HFFc6 (cell line): ENCODE results near the gene ADPRM. TPM values are rescaled to one million over a fixed set of nuclear protein-coding genes. Genes with fewer than 3 reads are reported as not detected.

Source experiments
- DNase-seq: peaks from one replicate; pipeline ENCODE4 v3.0.0-alpha.2; 2018
- H3K27ac Mint-ChIP-seq: 2 replicates; pipeline ENCODE4 v1.8.0; 2020; ENCODE audit warnings: mild to moderate bottlenecking, mixed read lengths
- H3K27me3 Mint-ChIP-seq: 2 replicates; pipeline ENCODE4 v1.8.0; 2021; ENCODE audit warnings: mild to moderate bottlenecking, moderate library complexity, mixed read lengths; ENCODE audit not compliant: insufficient read depth
- H3K36me3 Mint-ChIP-seq: 2 replicates; pipeline ENCODE4 v1.8.0; 2021; ENCODE audit warnings: low read depth, mixed read lengths
- H3K4me1 Mint-ChIP-seq: 2 replicates; pipeline ENCODE4 v1.8.0; 2020; ENCODE audit warnings: low read depth, mixed read lengths
- H3K4me3 Mint-ChIP-seq: 2 replicates; pipeline ENCODE4 v1.8.0; 2020; ENCODE audit warnings: mild to moderate bottlenecking, moderate library complexity, mixed read lengths
- H3K9me3 Mint-ChIP-seq: 2 replicates; pipeline ENCODE4 v1.8.0; 2020; ENCODE audit warnings: mild to moderate bottlenecking, mixed read lengths
- total RNA-seq, 6 experiments: library from RNA; stranded (reverse); fragmentation: NEBNext Ultra II Directional; extraction: Animal tissue kit (Norgen Biotek cat#: 25700); gene quantifications; 2 replicates in 1 of 6; 3 replicates in 5 of 6; pipeline ENCODE4 v1.2.3, GENCODE V29; 2021
- TF ChIP-seq, protein P1 (sequence below): fragments of 200-600 bp; sonication (generic); IDR thresholded peaks from 2 replicates; pipeline ENCODE4 v1.5.0; 2021; ENCODE audit warnings: antibody characterized with exemption, mild to moderate bottlenecking

Gene ADPRM
- total RNA-seq, 6 experiments from 2014 or later = 5.9 to 10.9 (median 7.1) TPM

DNA sequence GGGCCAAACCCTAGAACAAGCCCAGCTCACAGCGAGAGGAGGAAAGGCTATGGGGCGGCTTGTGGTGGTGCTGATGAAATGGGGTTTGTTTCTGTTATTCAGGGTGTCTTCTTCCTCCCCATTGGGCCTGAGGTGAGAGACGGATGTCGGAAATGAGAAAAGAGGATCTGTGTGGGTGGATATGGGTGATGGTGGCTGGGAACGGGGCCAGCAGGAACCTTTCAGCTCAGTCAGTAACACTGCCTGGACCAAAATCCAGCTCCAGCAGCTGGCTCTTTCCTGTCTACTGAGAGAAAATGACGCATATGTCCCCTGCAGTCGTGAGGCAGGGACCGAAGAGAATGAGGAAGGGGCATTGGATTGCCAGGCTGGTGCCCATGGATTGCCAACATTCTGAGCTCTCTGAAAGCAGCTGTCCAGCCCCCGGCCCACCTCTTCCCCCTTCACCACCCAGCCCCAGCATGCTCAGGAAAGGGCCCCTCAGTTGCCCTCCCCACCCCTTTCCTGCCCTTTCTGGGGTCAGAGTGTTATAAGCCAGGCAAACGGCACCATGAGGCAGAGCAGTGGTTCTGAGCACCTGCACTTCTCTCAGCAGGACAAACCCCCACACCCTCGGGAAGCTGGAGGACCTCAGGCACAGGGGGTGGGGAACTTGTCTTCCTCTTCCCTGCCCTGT lies 44.3 kb upstream of the ADPRM start:
- Mint-ChIP-seq H3K4me3 (no peak overlapping the region), H3K4me1 (peaks cover 15% of the 10 kb centered on the region), H3K36me3 (no peaks in the 10 kb centered on the region), H3K27ac (no peak overlapping the region), H3K27me3 (peaks cover 1% of the 10 kb centered on the region; the same call in 1 of the 2 replicates), H3K9me3 (no peaks in the 10 kb centered on the region)
- no peak for DNase-seq
- TF ChIP-seq, protein P1, sequence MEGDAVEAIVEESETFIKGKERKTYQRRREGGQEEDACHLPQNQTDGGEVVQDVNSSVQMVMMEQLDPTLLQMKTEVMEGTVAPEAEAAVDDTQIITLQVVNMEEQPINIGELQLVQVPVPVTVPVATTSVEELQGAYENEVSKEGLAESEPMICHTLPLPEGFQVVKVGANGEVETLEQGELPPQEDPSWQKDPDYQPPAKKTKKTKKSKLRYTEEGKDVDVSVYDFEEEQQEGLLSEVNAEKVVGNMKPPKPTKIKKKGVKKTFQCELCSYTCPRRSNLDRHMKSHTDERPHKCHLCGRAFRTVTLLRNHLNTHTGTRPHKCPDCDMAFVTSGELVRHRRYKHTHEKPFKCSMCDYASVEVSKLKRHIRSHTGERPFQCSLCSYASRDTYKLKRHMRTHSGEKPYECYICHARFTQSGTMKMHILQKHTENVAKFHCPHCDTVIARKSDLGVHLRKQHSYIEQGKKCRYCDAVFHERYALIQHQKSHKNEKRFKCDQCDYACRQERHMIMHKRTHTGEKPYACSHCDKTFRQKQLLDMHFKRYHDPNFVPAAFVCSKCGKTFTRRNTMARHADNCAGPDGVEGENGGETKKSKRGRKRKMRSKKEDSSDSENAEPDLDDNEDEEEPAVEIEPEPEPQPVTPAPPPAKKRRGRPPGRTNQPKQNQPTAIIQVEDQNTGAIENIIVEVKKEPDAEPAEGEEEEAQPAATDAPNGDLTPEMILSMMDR = no peak

DNA sequence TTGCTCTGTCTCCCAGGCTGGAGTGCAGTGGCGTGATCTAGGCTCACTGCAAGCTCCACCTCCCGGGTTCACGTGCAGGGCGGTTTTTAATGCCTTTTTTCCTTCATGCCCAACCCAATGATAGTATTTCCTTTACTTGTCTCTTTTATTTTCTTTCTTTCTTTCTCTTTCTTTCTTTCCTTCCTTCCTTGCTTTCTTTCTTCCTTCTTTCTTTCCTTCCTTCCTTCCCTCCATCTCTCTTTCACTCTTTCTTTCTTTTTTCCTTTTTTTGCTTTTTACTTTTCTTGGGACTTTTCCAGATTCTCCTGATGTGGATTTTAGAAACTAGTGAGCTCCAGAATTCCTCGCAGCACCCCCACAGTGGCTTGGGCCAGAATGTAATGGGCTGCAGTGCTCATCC lies 43.4 kb upstream of the ADPRM start:
- TF ChIP-seq, protein P1 = no peak

DNA sequence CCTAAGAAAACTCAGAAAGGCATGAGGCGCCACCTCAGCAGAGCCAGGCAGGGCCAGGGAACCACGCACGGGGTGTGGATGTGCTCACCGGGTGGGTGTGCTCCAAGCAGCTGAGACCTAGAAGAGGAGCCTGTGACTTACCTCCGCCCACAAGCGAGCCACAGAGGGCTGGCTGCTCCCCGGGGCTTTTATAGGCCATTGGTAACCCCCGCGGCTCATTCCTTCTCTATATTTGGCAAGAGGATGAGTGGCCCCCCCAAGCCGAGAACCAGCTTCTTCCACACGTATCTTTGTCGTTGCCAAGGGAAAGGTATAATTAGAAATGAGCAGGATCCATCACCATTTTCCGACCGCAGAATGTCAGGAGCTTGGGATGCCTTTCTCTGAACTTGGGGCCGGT lies 40.2 kb upstream of the ADPRM start, which contains the start of gene MYH3:
MYH3 (minus strand) TSS at position 162 of the 400 bp plus-strand sequence. CDS start 2,245 bp downstream, outside the sequence.
- Mint-ChIP-seq H3K27ac (no peak within 1 kb of the TSS), H3K27me3 (peaks cover 1% of the 10 kb centered on the region), H3K4me1 (no peaks in the 10 kb centered on the region), H3K9me3 (no peaks in the 10 kb centered on the region), H3K36me3 (no peaks in the 10 kb centered on the region), H3K4me3 (no peak within 1 kb of the TSS)
- no peak for DNase-seq
- TF ChIP-seq, protein P1 = no peak

More for the DNA sequence above, 43.4 kb upstream of the ADPRM start:
- DNase-seq = no peak
- no peaks in the 10 kb centered on the region for H3K36me3 Mint-ChIP-seq
- peaks cover 7% of the 10 kb centered on the region for H3K4me1 Mint-ChIP-seq
- no peak overlapping the region for H3K4me3 Mint-ChIP-seq
- H3K9me3 Mint-ChIP-seq = no peaks in the 10 kb centered on the region
- H3K27ac Mint-ChIP-seq = no peak overlapping the region
- H3K27me3 Mint-ChIP-seq = peaks cover 1% of the 10 kb centered on the region; the same call in 1 of the 2 replicates

DNA sequence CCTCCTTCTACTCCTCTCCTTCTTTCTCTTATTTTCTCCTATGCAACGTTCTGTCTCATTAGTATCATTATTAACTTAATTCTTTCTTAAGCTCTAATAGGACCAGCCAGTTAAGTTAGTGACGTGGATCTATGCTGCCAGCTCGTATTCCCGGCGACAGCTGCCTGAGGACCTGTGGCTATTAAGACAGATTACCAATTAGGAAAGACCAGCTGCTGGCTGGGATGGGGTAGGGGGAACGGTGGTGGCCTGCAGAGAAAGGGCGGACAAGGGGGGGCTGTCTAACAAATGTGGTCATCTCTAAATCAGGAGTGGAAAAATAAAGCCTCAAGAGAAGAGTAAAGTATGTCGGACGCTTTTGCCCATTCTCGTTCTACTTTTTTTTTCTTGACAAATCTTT lies 39.5 kb upstream of the ADPRM start:
- peaks cover 1% of the 10 kb centered on the region for H3K27me3 Mint-ChIP-seq
- no peak for DNase-seq
- H3K9me3 Mint-ChIP-seq = no peaks in the 10 kb centered on the region
- TF ChIP-seq, protein P1 = no peak
- no peaks in the 10 kb centered on the region for H3K36me3 Mint-ChIP-seq
- H3K4me3 Mint-ChIP-seq = no peak overlapping the region
- H3K27ac Mint-ChIP-seq = no peak overlapping the region
- H3K4me1 Mint-ChIP-seq = no peaks in the 10 kb centered on the region

DNA sequence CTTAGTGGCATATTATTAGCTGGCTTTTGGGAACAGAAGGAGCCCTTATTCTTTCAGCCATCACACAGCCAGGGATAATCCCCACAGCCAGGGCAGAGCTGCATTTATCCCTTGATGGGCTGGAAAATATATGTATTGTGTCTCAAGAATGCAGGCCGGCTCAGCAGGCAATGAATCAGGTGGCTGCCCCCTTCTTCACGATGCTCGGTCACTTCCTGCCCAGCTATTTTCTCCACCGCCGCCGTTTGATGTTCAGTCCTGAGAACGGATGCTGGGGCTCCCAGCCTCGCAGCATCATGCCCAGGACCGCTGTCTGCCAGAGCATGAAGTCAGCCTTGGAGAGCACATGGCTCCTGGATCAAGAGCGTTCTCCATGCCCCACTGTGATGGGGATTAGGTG lies 36.0 kb upstream of the ADPRM start:
- no peak overlapping the region for H3K4me3 Mint-ChIP-seq
- no peaks in the 10 kb centered on the region; the same call in 1 of the 2 replicates for H3K4me1 Mint-ChIP-seq
- no peaks in the 10 kb centered on the region; the same call in 1 of the 2 replicates for H3K36me3 Mint-ChIP-seq
- TF ChIP-seq, protein P1 = no peak
- peaks cover 2% of the 10 kb centered on the region for H3K27me3 Mint-ChIP-seq
- H3K27ac Mint-ChIP-seq = no peak overlapping the region
- H3K9me3 Mint-ChIP-seq = no peaks in the 10 kb centered on the region
- DNase-seq = no peak
